Renal pelvis (tissue), 4 donors: Measurements from ENCODE around the gene BCL2. TPM values are rescaled to one million over a fixed set of nuclear protein-coding genes. Genes with fewer than 3 reads are reported as not detected.
A peak's percentile ranks its signal among the peaks of the same experiment; 100 is the strongest.

Experiments
- DNase-seq: peaks from one replicate; pipeline ENCODE4 v3.0.0-alpha.2; 2013
- polyA plus RNA-seq, 3 donors: library from polyadenylated mRNA; unstranded; fragments of 120-200 nt; gene quantifications; one replicate each; pipeline ENCODE4 v1.2.1, GENCODE V29; 2013; ENCODE audit not compliant: insufficient read length in 3 of 3

BCL2 gene
- polyA plus RNA-seq, 3 donors = 19.8 to 26.3 (median 24.1) TPM

DNA sequence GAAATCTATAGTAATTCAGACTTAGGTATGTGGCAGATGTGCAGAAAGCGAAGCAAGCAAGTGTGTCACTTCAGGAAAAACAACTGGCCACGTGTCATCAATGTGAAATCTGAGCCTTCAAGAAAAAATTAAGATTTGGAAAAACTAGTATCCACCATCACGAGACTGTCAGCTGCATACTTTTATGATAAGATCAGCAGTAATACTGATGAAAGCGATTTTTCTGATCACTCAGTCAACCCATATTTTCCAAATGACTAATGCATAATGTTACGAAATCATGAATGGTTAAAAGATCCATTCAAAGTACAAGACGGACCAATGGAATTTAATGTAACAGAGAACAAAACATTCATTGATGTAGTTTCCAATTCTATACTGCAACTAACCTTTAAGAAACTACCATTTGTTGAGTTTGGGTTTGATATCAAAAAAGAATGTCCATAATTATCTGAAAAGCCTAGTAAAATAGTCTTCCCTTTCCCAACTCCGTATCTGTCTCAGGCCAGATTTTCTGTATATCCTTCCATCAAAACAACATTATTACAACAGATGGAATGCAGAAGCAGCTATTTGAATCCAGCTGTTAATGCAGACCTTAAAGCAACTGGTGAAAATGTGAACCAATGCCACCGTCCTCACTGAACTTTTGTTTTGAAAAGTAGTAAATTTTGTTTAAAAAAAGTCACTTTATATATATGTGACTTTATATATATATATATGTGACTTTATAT, 17.0 kb upstream of the BCL2 start:
- DNase-seq = no peak

DNA sequence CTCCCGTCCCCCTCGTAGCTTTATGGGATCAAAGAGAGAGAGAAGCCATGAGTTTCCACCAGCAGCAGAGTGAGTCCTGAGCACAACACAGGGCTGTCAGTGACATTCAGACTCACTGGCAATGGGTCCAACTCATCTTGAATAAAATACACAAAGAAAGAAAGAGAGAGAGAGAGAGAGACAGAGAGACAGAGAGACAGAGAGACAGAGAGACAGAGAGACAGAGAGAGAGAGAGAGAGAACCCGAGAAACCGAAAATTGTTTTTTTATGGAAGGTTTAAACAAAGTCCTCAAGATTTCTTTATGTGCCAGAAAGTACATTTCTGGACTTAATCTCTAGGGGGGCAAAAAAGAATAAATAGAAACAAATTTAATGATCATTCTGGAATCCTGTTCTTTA, 11.5 kb upstream of the BCL2 start:
- no peak for DNase-seq

DNA sequence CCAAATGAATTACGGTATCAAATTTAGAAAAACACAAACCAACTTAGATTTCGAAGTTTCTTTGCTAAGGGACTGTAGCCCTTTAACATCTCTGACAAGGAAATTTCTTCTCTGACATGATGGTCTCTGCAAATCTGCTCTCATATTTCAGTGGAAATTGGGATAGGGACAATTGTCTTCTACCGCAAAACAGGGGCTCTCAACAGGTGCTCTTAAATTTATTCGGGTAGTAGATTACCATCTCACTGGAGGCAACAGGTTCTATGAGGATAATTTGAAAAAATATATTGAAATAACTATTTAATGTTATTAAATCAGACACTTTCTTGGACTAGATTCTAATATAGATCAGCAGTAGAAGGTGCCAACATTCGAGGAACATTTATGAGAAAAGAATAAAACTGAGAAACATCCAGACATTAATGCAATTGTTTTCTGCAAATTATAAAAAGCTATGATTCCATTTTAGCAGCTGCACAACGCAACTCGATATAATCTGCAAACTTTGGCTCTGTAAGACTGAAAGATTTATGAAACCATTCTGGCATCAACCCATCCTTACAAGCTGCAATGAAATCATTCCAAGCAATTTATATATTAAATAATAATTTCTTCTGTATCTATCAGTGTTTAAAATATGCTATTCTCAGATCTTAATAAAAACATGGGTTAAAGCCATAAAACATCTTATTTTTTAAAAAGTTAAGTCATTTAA, 10.0 kb upstream of the BCL2 start:
- DNase-seq = no peak

DNA sequence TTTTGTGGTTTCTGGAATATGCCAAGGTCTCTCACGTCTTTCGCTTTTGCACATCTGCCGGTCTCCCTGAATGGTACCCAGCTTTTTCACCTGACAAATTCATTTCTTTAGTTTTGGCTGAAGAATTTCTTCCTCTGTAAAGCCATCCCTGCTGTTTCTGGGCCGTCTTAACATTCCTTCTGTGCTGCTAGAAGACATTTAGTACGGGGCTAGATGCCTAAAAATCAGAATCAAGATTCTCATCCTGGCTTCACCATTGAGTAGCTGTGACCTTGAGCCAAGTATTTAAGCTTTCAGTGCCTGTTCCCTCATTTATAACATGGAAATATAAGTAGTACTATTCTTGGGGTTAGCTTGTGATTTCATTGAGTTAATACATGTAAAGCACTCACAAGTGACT, 6.4 kb upstream of the BCL2 start:
- DNase-seq = no peak

DNA sequence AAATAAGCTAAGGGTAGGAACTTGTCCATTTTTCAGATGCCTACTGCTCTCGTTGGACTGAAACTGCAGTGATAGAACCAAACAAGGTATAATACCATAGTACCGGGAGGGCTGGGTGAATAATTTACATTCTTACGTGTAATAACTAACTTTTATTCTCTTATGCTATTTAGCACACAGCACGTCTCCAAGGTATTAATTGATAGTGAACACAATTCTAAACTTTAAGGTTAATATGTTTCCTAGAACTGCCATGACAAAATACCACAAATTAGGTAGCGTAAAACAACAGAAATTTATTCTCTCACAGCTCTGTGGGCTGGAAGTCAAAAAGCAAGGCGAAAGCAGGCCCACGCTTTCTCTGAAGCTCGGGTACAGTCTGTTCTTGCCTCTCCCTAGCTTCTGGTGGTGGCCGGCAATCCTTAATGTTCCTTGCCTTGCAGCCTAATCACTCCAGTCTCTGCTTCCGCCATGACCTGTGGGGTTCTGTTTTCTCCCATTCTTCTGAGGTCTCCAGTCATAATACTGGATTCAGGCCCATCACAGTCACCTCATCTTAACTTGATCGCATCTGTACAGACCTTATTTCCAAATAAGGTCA, 5.6 kb upstream of the BCL2 start:
- DNase-seq = no peak

DNA sequence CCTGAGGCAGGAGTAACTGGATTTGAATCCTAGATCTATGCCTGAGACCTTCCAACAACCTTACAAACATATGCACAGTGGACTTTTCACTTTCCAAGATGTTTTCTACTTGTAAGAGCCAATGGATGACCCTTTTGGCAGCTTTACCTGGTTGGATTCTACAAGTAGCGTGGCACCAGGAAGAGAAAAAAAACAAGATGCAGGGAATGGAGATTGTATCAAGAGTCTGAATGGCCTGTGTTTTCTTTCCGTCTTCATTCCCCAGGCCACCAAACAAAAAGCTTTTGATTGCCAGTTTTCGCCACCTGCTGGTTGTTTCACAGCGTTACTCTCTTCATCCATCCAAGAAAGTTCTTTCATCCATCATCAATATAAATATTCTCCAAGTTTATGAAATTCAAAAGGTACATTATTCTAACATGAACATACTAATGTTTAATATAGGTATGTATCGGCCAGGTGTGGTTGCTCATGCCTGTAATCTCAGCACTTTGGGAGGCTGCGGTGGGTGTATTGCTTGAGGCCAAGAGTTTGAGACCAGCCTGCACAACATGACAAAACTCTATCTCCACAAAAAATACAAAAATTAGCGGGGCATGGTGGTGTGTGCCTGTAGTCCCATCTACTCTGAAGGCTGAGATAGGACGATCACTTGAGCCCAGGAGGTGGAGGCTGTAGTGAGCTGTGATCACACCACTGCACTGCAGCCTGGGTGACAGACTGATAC, 3.5 kb upstream of the BCL2 start:
- peak; percentile 67 for DNase-seq

DNA sequence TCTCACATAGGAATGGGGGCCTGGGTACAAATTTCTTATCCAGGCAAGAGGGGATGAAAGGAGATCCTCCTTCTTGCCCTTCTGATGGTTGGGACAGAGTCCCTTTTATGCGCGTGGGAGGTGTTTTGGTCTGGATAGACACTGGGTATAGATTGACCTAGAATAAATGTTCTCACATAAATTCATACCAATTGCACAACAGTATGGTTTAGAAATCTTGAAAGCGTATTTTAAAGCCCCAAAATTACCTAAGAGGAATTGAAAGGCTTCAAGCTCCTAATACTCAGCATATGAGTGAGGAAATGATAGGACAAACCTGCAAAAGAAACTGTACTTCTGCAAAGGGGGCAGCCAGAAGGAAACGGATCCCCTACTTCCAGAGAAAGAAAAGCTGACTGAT, 2.6 kb upstream of the BCL2 start:
- DNase-seq = no peak

DNA sequence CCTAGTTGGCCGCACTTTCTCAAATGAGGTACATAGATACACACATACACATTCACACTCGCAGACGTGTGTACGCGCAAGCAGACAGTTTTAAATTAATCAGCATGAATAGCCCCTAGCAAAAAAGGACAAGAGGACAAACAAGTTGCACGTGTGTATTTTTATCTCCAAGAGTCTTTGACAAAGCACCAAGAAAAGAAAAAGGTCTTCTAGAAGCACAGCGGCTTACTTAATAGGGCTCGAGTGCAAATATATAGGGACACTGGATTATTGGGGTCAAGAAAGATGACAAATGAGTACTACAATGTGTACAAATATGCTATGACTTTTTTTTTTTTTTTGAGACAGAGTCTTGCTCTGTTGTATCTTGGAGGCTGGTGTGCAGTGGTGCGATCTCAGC, 1.7 kb upstream of the BCL2 start:
- DNase-seq = no peak

DNA sequence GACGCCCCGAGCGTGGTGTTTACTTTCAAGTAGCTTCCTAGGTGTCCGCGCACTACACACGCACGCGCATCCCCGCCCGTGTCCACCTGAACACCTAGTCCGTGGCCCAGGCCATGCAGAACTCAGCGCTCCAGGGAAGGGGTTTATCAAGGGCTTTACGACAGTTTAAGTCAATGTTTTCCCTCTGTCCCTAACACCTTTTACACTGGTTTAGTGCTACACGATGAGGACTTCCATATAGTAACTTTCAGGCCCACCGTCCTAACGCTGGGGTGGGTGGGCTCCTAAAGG, 1.4 kb upstream of the BCL2 start:
- DNase-seq = no peak

DNA sequence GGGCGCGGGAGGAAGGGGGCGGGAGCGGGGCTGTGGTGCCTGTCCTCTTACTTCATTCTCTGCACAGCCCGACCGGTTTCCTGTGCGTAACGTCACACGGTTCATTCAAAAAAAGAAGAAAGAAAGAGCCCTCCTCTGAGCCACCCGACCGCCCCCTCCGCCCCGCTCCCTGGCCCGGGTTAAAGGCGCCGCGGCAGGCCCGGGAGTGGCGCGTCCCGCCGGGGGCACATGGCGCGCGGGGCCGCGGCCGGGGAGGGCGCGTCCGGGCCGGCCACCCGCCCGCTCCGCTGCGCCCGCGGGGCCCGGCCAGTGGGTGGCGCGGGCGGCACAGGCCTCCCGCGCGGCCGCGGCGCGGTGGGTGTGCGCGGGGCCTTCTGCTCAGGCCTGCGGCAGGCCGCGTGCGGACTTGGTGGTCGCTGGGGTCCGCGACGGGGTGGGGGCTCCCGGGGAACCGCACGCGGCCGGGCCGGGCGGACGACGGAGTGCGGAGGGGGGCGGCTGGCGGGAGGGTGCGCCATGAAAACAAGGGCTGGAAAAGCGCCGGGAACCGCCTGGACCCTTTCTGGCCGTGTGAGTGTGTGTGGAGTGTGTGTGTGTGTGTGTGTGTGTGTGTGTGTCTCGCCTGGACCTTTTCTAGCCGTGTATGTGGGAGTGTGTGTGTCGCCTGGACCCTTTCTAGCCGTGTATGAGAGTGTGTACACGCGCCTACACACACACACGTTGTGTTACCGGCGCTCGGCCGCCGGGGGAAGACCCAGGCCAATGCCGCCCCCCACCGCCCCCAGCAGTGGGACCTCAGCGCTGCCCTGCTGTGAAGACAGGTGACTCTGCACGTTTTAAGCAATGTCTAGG, 780 bp upstream of the BCL2 start:
- DNase-seq = peak; percentile 89

DNA sequence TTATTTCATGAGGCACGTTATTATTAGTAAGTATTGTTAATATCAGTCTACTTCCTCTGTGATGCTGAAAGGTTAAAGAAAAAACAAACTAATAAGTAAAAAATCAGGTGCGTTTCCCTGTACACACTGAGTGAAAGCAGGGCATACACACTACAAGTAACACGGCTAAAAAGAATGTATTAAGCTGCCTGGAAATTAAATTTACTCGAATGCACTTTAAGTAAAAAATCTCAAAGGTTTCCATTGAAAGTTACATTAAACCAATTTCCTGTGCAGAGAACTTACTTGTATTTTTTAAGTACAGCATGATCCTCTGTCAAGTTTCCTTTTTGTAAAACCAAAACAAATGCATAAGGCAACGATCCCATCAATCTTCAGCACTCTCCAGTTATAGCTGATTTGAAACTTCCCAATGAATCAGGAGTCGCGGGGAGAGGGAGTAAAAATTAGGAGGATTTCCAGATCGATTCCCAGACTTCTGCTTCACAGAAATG, 633 bp downstream of the BCL2 start:
- DNase-seq = no peak

DNA sequence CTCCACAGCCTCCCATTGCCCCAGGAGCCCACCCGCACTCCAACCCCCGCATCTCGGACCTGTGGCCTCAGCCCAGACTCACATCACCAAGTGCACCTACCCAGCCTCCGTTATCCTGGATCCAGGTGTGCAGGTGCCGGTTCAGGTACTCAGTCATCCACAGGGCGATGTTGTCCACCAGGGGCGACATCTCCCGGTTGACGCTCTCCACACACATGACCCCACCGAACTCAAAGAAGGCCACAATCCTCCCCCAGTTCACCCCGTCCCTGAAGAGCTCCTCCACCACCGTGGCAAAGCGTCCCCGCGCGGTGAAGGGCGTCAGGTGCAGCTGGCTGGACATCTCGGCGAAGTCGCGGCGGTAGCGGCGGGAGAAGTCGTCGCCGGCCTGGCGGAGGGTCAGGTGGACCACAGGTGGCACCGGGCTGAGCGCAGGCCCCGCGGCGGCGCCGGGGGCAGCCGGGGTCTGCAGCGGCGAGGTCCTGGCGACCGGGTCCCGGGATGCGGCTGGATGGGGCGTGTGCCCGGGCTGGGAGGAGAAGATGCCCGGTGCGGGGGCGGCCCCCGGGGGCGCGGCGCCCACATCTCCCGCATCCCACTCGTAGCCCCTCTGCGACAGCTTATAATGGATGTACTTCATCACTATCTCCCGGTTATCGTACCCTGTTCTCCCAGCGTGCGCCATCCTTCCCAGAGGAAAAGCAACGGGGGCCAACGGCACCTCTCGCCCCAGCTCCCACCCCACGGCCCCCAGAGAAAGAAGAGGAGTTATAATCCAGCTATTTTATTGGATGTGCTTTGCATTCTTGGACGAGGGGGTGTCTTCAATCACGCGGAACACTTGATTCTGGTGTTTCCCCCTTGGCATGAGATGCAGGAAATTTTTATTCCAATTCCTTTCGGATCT, 1.3 kb downstream of the BCL2 start:
- DNase-seq = peak; percentile 74

DNA sequence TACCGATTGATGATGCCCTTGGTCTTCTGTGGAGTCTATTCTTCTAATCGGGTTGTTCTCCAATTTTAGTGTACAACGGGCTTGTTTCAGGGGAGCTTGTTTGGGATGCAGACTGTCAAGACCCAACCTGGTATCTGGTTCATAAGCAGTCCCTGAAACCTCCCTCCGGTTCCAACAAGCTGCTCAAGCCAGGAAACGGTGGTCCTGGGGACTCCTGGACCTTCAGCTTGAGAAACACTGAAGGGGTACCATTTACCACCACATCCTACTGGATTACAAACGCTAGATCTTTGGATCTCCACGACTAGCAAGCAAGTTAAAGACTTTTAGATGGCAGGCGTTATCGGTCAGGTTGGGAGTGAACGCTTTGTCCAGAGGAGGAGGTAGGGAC, 2.0 kb downstream of the BCL2 start:
- no peak for DNase-seq

DNA sequence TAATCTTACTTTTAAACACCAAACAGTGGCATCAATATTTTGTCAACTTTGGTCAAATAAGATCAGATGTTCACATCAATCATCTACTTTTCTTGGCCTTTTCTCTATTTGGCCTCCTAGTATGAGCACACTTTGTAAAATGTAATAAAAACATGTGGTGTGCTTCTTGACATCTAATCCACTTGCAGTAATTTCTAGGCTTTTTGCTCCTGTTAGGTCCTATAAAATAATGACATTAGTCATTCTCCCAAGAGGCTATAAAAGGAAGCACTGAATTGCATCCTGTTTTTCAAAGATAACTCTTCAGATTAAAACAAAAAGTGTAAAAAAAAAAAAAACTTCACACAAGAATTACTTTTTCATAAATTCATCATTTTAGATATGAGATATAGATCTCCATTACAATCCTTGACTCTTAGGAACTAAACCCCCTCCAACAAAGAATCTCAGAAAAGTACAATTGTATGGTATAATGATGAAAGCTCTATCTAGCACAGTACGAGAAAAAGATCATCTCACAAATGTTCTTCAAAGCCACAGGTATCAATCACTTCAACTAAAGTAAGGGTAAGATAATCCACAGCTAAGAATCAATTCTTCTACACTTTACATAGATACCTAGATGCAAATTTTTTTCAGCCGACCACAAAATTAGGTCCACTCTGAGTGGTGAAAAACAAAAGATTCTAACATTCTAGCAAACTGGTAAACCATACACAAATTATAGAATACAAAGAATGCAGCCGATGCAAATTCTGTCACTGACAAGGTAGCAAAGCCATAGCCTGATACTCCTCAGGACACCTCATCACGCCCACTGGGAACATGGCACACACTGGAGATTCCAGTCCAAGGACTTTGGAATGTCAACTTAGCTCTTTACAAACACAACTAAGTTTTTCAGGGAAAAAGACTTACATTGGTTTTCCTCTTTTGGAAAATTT, 2.7 kb downstream of the BCL2 start:
- no peak for DNase-seq

DNA sequence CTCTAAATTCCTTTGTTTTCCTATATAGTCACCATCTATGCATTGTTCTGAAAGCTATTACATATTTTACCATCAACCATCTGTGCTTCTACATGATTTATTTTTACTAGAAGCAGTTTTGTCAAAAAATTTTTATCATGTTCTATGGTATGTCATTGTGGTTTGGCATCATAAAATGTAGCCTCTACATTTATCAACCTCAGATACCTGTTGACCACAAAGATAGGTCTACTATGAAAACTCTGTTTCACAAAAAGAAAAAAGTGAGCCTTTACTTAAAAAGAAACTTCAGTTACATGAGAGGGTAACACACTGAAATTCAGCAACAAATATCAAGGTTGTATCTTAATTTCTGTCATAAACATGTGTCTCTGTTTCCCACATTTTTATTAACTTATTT, 3.7 kb downstream of the BCL2 start:
- no peak for DNase-seq

DNA sequence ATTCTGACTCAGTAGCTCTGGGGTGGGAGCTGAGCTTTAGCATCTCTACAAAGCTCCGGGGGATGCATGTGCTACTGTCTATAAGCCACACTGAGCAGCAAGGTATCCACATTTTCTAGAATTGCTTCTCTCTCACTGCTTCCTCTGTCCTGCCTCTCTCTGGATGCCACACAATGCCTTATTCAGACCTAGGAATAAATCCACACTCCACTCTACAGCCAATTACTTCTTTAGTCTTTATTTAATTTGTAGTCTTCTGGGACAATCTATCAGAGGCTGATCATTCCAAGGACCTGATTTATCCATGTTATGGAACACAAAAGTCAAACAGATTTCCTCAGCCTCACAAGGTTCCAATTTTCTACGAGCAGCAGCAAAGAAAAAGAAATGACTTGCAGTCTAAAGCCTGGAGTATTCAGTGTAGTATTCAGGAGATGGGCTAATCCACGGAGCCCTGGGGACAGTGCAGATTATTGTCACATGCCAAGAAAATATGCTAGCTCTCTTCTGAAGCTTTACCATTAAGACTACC, 4.4 kb downstream of the BCL2 start:
- DNase-seq = no peak

DNA sequence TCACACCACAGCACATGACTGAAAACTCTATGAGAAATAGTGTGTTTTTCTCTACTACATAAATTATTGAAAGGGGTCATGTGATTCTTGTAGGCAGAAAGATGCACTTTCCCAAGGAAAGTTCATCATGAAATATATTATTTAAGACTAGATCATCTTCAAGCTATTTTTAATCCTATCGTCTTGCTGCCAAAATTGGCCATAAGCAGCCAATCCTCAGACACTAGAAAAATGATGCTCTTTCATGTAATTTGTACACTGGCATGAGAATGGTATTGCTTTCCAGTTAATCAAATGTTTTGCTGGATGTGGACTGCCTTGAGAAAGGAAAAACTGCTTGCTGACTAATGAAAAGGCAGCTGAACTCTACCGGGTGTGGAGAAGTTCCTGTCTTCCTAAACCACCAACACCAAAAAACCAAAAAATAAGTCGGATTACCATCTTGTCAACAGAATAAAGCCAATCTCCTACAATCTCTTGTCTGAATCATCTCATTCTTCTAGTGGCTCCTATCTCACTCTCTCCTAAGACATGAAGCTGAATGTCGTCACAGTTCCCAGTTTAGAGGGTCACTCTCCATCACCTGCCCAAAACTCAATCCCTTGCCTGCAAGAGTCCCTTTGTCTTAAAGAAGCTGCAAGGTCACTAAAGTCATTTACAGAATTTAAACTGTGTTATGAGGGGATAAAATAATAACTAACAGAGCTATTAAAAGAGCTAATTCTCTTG, 5.3 kb downstream of the BCL2 start:
- DNase-seq = no peak

DNA sequence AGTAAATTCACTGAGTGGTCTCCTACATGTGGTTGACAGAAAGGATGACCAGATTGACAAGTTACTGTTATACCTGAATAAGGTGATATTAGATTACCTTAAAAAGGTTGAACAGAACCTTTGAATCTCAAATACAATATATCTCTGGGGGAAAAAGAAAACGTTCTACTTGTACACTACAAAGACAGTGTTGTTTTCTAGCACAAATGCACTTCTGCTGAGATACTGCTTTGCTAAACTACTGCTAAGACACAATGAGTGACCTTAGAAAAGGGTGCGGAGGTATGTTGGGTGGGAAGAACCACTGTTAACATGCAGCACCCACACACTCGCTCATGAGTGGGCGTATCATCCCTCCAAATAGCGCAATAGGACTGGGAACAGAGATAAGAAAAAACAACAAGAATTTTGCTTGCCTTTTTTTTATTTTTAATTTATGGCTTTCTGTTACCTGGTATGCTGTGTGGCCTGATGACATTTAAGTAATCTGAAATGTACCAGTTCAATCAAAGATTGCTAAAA, 6.1 kb downstream of the BCL2 start:
- no peak for DNase-seq
